ENCODE results near the gene SSBP3. TPM values are rescaled to one million over a fixed set of nuclear protein-coding genes. Genes with fewer than 3 reads are reported as not detected.

The SSBP3 gene
- total RNA-seq, 1 donor, result 11.7 TPM

DNA sequence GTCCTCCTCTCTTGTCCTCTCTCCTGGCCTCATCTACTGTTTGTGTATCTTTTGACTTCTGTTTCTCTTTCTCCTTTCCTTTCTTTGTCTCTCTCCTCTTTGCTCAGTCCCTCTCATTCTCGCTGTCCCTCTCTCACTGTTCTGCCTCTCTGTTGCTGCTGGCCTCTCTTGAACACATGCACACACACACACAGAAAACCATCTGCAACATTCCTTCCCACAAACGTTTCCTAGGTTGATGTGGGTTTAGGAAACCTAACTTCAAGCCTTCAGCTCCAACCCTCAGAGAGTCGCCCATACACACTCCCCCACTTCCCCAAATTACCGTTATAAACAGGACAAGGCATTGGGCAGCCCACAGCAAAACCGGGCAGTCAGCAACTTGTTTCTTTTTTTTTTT lies 10.9 kb upstream of the SSBP3 start:
- DNase-seq (ENCODE audit: low read depth), result no peak
- TF ChIP-seq CTCF (IDR thresholded peaks at IDR 0.05; ENCODE audit: insufficient read depth, low read length), result no peak
- H3K4me3 ChIP-seq (ENCODE audit: low read depth, low read length), result no peak overlapping the region

DNA sequence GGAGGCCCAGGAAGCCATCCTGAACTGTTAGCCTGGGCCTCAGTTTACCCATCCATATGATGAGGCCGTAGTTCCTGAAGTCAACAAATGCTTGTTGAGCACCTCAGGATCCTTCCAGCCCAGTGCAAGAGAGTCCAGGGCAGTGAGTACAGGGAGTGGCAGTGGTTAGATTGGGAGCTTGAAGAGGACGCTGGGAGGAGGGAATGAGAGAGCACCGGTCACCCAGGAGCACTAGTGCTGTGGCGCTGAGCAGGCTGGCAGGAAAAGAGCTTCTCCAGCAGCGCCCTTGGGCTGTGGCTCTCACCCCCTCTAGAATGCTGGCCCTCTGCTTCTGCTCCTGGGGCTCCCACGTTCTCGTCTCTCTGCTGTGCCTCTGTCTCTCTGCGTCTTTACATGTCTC lies 10.2 kb upstream of the SSBP3 start:
- DNase-seq (ENCODE audit: low read depth), result no peak
- H3K4me3 ChIP-seq (ENCODE audit: low read depth, low read length), result no peak overlapping the region
- no peak for TF ChIP-seq CTCF (IDR thresholded peaks at IDR 0.05; ENCODE audit: insufficient read depth, low read length)

GRCh38 chr1:54415991-54416390 lies 9.8 kb upstream of the SSBP3 start:
- no peak for TF ChIP-seq CTCF (IDR thresholded peaks at IDR 0.05; ENCODE audit: insufficient read depth, low read length)
- no peak overlapping the region for H3K4me3 ChIP-seq (ENCODE audit: low read depth, low read length)
- DNase-seq (ENCODE audit: low read depth), result no peak

GRCh38 chr1:54415533-54415932 lies 9.3 kb upstream of the SSBP3 start:
- no peak overlapping the region for H3K4me3 ChIP-seq (ENCODE audit: low read depth, low read length)
- DNase-seq (ENCODE audit: low read depth), result no peak
- TF ChIP-seq CTCF (IDR thresholded peaks at IDR 0.05; ENCODE audit: insufficient read depth, low read length), result no peak

- DNase-seq (ENCODE audit: low read depth), result no peak
- no peak overlapping the region for H3K4me3 ChIP-seq (ENCODE audit: low read depth, low read length)
- TF ChIP-seq CTCF (IDR thresholded peaks at IDR 0.05; ENCODE audit: insufficient read depth, low read length), result no peak
Observed at GRCh38 chr1:54413732-54414131, 7.5 kb upstream of the SSBP3 start.

DNA sequence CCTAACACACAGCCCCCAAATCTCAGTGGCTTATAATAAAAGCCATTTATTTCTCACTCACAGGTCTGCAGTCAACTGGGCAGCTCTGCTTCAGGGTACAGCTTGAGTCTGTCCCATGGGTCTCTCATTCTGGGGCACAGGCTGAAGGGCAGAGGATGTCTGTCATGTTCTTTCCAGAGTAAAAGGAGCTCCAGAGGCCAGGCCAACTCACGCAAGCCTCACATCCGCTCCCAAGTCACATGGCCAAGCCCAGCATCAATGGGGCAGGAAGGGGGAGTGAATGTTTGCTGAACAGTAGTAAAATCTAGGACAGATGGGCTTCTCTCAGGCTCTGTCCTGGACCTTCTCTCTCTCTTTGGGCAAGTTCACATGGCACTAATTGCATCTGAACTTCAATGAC lies 7.1 kb upstream of the SSBP3 start:
- peak; percentile 51 for DNase-seq (ENCODE audit: low read depth)
- TF ChIP-seq CTCF (IDR thresholded peaks at IDR 0.05; ENCODE audit: insufficient read depth, low read length), result no peak
- no peak overlapping the region for H3K4me3 ChIP-seq (ENCODE audit: low read depth, low read length)

GRCh38 chr1:54410359-54410758 lies 4.2 kb upstream of the SSBP3 start:
- no peak for DNase-seq (ENCODE audit: low read depth)
- TF ChIP-seq CTCF (IDR thresholded peaks at IDR 0.05; ENCODE audit: insufficient read depth, low read length), result no peak
- H3K4me3 ChIP-seq (ENCODE audit: low read depth, low read length), result no peak overlapping the region
